Esophagus (tissue), 2 donors: ENCODE data around the gene IREB2. TPM values are rescaled to one million over a fixed set of nuclear protein-coding genes. Genes with fewer than 3 reads are reported as not detected.

Source experiments
- H3K27ac ChIP-seq, 2 donors: one replicate each; pipeline ENCODE4 v1.5.1; 2013; ENCODE audit warnings: low read depth in 2 of 2, mild to moderate bottlenecking in 2 of 2, inconsistent platforms in 1 of 2, low read length in 1 of 2, moderate library complexity in 1 of 2
- H3K27me3 ChIP-seq, 2 donors: one replicate each; pipeline ENCODE4 v1.6.1; 2013; ENCODE audit warnings: low read length in 2 of 2, control low read depth in 1 of 2, mild to moderate bottlenecking in 1 of 2; ENCODE audit not compliant: insufficient read depth in 2 of 2, control insufficient read depth in 1 of 2
- H3K36me3 ChIP-seq, 2 donors: one replicate each; pipeline ENCODE4 v1.6.1; 2013; ENCODE audit warnings: low read length in 1 of 2; ENCODE audit not compliant: control insufficient read depth in 2 of 2, insufficient read depth in 2 of 2
- H3K4me1 ChIP-seq, 2 donors: one replicate each; pipeline ENCODE4 v1.6.1; 2013; ENCODE audit warnings: low read length in 1 of 2; ENCODE audit not compliant: control insufficient read depth in 2 of 2, insufficient read depth in 2 of 2
- H3K4me3 ChIP-seq, 2 donors: one replicate each; pipeline ENCODE4 v1.5.1; 2013; ENCODE audit warnings: low read length in 2 of 2, mild to moderate bottlenecking in 2 of 2, low read depth in 1 of 2, moderate library complexity in 1 of 2
- H3K9me3 ChIP-seq, 2 donors: one replicate each; pipeline ENCODE4 v1.6.1; 2013; ENCODE audit warnings: mild to moderate bottlenecking in 2 of 2, low read depth in 1 of 2, low read length in 1 of 2, moderate library complexity in 1 of 2; ENCODE audit not compliant: control insufficient read depth in 2 of 2, insufficient read depth in 1 of 2
- WGBS, 2 donors: extraction: QIAGEN DNeasy Blood & Tissue Kit; methylation state at CpG; one replicate each; pipeline ENCODE4 v1.1.7; 2013; 5-methylcytosine and 5-hydroxymethylcytosine counted together
- polyA plus RNA-seq, 2 donors: library from polyadenylated mRNA; stranded (reverse); fragments of 200-250 nt; gene quantifications; one replicate each; pipeline ENCODE4 v1.2.3, GENCODE V29; 2013
- donor health status: healthy with polysubstance abuse.
- donor health status: Bipolar disorder and iron deficiency.

Gene IREB2
- polyA plus RNA-seq, 2 donors, result 9.0 to 9.2 TPM

- H3K27me3 ChIP-seq, result no peaks in the 10 kb centered on the region
- WGBS, 2 donors, result 73 to 79% methylated on average over 8 of the region's 8 CpGs
- H3K4me1 ChIP-seq, result peaks cover 0 to 2% of the 10 kb centered on the region in 2 donors
- no peak overlapping the region for H3K4me3 ChIP-seq
- H3K9me3 ChIP-seq, result no peaks in the 10 kb centered on the region
- no peaks in the 10 kb centered on the region for H3K36me3 ChIP-seq
- no peak overlapping the region for H3K27ac ChIP-seq
Measured at GRCh38 chr15:78417754-78418630, 20.0 kb upstream of the IREB2 start.

- WGBS, 2 donors, result 66 to 82% methylated on average over 9 of the region's 9 CpGs
- H3K27ac ChIP-seq, result no peak overlapping the region
- H3K4me1 ChIP-seq, result peaks cover 0 to 2% of the 10 kb centered on the region in 2 donors
- H3K4me3 ChIP-seq, result no peak overlapping the region
- no peaks in the 10 kb centered on the region for H3K36me3 ChIP-seq
- H3K27me3 ChIP-seq, result no peaks in the 10 kb centered on the region
- H3K9me3 ChIP-seq, result no peaks in the 10 kb centered on the region
Measured at GRCh38 chr15:78418686-78419085, 19.3 kb upstream of the IREB2 start.

GRCh38 chr15:78419367-78419766, 18.6 kb upstream of the IREB2 start:
- peaks cover 0 to 2% of the 10 kb centered on the region in 2 donors for H3K4me1 ChIP-seq
- no peaks in the 10 kb centered on the region for H3K36me3 ChIP-seq
- no peak overlapping the region for H3K27ac ChIP-seq
- H3K4me3 ChIP-seq, result no peak overlapping the region
- no peaks in the 10 kb centered on the region for H3K27me3 ChIP-seq
- WGBS, 2 donors, result 73 to 82% methylated on average over 3 of the region's 3 CpGs
- no peaks in the 10 kb centered on the region for H3K9me3 ChIP-seq

GRCh38 chr15:78420220-78420619, 17.8 kb upstream of the IREB2 start:
- peaks cover 0 to 2% of the 10 kb centered on the region in 2 donors for H3K4me1 ChIP-seq
- H3K27ac ChIP-seq, result no peak overlapping the region
- no peaks in the 10 kb centered on the region for H3K36me3 ChIP-seq
- H3K27me3 ChIP-seq, result no peaks in the 10 kb centered on the region
- H3K4me3 ChIP-seq, result no peak overlapping the region
- WGBS, 2 donors, result 89 to 90% methylated on average over 4 of the region's 4 CpGs
- H3K9me3 ChIP-seq, result no peaks in the 10 kb centered on the region

- WGBS, 2 donors, result 80 to 81% methylated on average over 8 of the region's 8 CpGs
- peaks cover 0 to 2% of the 10 kb centered on the region in 2 donors for H3K4me1 ChIP-seq
- H3K9me3 ChIP-seq, result no peaks in the 10 kb centered on the region
- H3K27ac ChIP-seq, result no peak overlapping the region
- H3K36me3 ChIP-seq, result no peaks in the 10 kb centered on the region
- no peak overlapping the region for H3K4me3 ChIP-seq
- no peaks in the 10 kb centered on the region for H3K27me3 ChIP-seq
Measured at GRCh38 chr15:78420766-78421165, 17.2 kb upstream of the IREB2 start.

- Histone ChIP-seq H3K9me3 (no peaks in the 10 kb centered on the region), H3K27ac (no peak overlapping the region), H3K4me3 (no peak overlapping the region), H3K27me3 (no peaks in the 10 kb centered on the region), H3K4me1 (peaks cover 0 to 2% of the 10 kb centered on the region in 2 donors), H3K36me3 (no peaks in the 10 kb centered on the region)
- 69% methylated on average over 7 of the region's 7 CpGs for WGBS, 2 donors
Measured at GRCh38 chr15:78421238-78421965, 16.6 kb upstream of the IREB2 start.

- H3K27me3 ChIP-seq, result no peaks in the 10 kb centered on the region
- peaks cover 0 to 2% of the 10 kb centered on the region in 2 donors for H3K4me1 ChIP-seq
- no peaks in the 10 kb centered on the region for H3K9me3 ChIP-seq
- no peaks in the 10 kb centered on the region for H3K36me3 ChIP-seq
- no peak overlapping the region for H3K27ac ChIP-seq
- H3K4me3 ChIP-seq, result no peak overlapping the region
- 41 to 49% methylated on average over 12 of the region's 12 CpGs for WGBS, 2 donors
Measured at GRCh38 chr15:78422571-78423340, 15.3 kb upstream of the IREB2 start.

- no peaks in the 10 kb centered on the region for H3K27me3 ChIP-seq
- 73 to 82% methylated on average over 3 of the region's 3 CpGs for WGBS, 2 donors
- H3K36me3 ChIP-seq, result no peaks in the 10 kb centered on the region
- no peaks in the 10 kb centered on the region for H3K9me3 ChIP-seq
- peaks cover 0 to 2% of the 10 kb centered on the region in 2 donors for H3K4me1 ChIP-seq
- H3K27ac ChIP-seq, result no peak overlapping the region
- H3K4me3 ChIP-seq, result no peak overlapping the region
Measured at GRCh38 chr15:78424673-78425072, 13.3 kb upstream of the IREB2 start.

- Histone ChIP-seq H3K27ac (no peak overlapping the region), H3K27me3 (no peaks in the 10 kb centered on the region), H3K4me3 (no peak overlapping the region), H3K36me3 (no peaks in the 10 kb centered on the region), H3K4me1 (peaks cover 0 to 2% of the 10 kb centered on the region in 2 donors), H3K9me3 (no peaks in the 10 kb centered on the region)
- WGBS, 2 donors, result 36 to 55% methylated on average over 1 of the region's 1 CpG
Measured at GRCh38 chr15:78425643-78426042, 12.4 kb upstream of the IREB2 start.
